ENCODE results near the gene EGF.

The EGF gene

GRCh38 chr4:110020139-110020538 lies 107.5 kb downstream of the EGF start:
- DNase-seq (ENCODE audit: low read depth) = no peak
- TF ChIP-seq CTCF (conservative IDR thresholded peaks at IDR 0.05; ENCODE audit: control insufficient read depth, insufficient read depth, low read depth, low read length) = no peak

GRCh38 chr4:110020646-110021443 lies 108.2 kb downstream of the EGF start:
- DNase-seq (ENCODE audit: low read depth) = no peak
- TF ChIP-seq CTCF (conservative IDR thresholded peaks at IDR 0.05; ENCODE audit: control insufficient read depth, insufficient read depth, low read depth, low read length) = no peak
- H3K4me3 ChIP-seq (ENCODE audit: control insufficient read depth, low read depth, low read length) = no peak overlapping the region

More at GRCh38 chr4:110020139-110020538, 107.5 kb downstream of the EGF start:
- no peak overlapping the region for H3K4me3 ChIP-seq (ENCODE audit: control insufficient read depth, low read depth, low read length)

GRCh38 chr4:110022457-110022856 lies 109.8 kb downstream of the EGF start:
- TF ChIP-seq CTCF (conservative IDR thresholded peaks at IDR 0.05; ENCODE audit: control insufficient read depth, insufficient read depth, low read depth, low read length) = no peak
- no peak overlapping the region for H3K4me3 ChIP-seq (ENCODE audit: control insufficient read depth, low read depth, low read length)
- no peak for DNase-seq (ENCODE audit: low read depth)

- no peak overlapping the region for H3K4me3 ChIP-seq (ENCODE audit: control insufficient read depth, low read depth, low read length)
- TF ChIP-seq CTCF (conservative IDR thresholded peaks at IDR 0.05; ENCODE audit: control insufficient read depth, insufficient read depth, low read depth, low read length) = no peak
- no peak for DNase-seq (ENCODE audit: low read depth)
These were observed 112.4 kb downstream of the EGF start for GRCh38 chr4:110025056-110025455.

- no peak overlapping the region for H3K4me3 ChIP-seq (ENCODE audit: control insufficient read depth, low read depth, low read length)
- no peak for DNase-seq (ENCODE audit: low read depth)
- TF ChIP-seq CTCF (conservative IDR thresholded peaks at IDR 0.05; ENCODE audit: control insufficient read depth, insufficient read depth, low read depth, low read length) = no peak
These were observed 113.0 kb downstream of the EGF start for GRCh38 chr4:110025718-110026117.

GRCh38 chr4:110032603-110033002 lies 119.9 kb downstream of the EGF start:
- H3K4me3 ChIP-seq (ENCODE audit: control insufficient read depth, low read depth, low read length) = no peak overlapping the region
- DNase-seq (ENCODE audit: low read depth) = peak; percentile 31
- TF ChIP-seq CTCF (conservative IDR thresholded peaks at IDR 0.05; ENCODE audit: control insufficient read depth, insufficient read depth, low read depth, low read length) = no peak
